HAP-1 (cell line): ENCODE measurements around the gene SLC35F1.
"Not testable (repeated sequence)": the region's sequence is repeated elsewhere in the genome, so short reads cannot be mapped to it uniquely, and the experiment has no call there.

Experiments
- DNase-seq, 2 experiments: peaks; one replicate each; pipeline ENCODE4 v3.0.0-alpha.2; 2016 to 2020; ENCODE audit warnings: low spot score in 2 of 2
- H3K27me3 ChIP-seq: fragments of 250-450 bp; sonication (Bioruptor Pico); 2 replicates; pipeline ENCODE4 v1.5.1; 2020; ENCODE audit warnings: low read depth, mild to moderate bottlenecking, moderate library complexity
- H3K36me3 ChIP-seq: fragments of 250-450 bp; sonication (Bioruptor Pico); replicated peaks from 2 replicates; pipeline ENCODE4 v1.5.1; 2020; ENCODE audit warnings: mild to moderate bottlenecking
- H3K4me1 ChIP-seq: fragments of 250-450 bp; sonication (Bioruptor Pico); 2 replicates; pipeline ENCODE4 v1.5.1; 2020; ENCODE audit warnings: mild to moderate bottlenecking
- H3K4me3 ChIP-seq: fragments of 250-450 bp; sonication (Bioruptor Pico); 2 replicates; pipeline ENCODE4 v1.5.1; 2020; ENCODE audit warnings: mild to moderate bottlenecking, moderate library complexity
- H3K9me3 ChIP-seq: fragments of 250-450 bp; sonication (Bioruptor Pico); 2 replicates; pipeline ENCODE4 v1.5.1; 2020; ENCODE audit warnings: mild to moderate bottlenecking, moderate library complexity
- in situ Hi-C: fragments of 300-500 bp; cut with MboI; formaldehyde crosslinking; loops from 3 replicates; pipeline ENCODE4 v1.14.3; 2020; ENCODE audit warnings: low sequenced_read_pairs, inconsistent platforms, mixed read lengths

Gene SLC35F1

GRCh38 chr6:117986396-117986795, 79.3 kb downstream of the SLC35F1 start:
- H3K36me3 ChIP-seq, result no peaks in the 10 kb centered on the region
- no peaks in the 10 kb centered on the region for H3K27me3 ChIP-seq
- H3K4me1 ChIP-seq, result no peaks in the 10 kb centered on the region
- no peak overlapping the region for H3K4me3 ChIP-seq
- no peak for DNase-seq
- in situ Hi-C loops, result loop anchor here (25.0 kb wide), 1 partner anchor 276 kb away; no protein-coding TSS in a partner anchor
- no peaks in the 10 kb centered on the region for H3K9me3 ChIP-seq

- Histone ChIP-seq H3K36me3 (no peaks in the 10 kb centered on the region), H3K4me3 (no peak overlapping the region), H3K9me3 (no peaks in the 10 kb centered on the region), H3K4me1 (no peaks in the 10 kb centered on the region), H3K27me3 (no peaks in the 10 kb centered on the region)
- in situ Hi-C loops, result loop anchor here (25.0 kb wide), 1 partner anchor 273 kb away; no protein-coding TSS in a partner anchor
- no peak for DNase-seq
Observed at GRCh38 chr6:117989086-117989485, 82.0 kb downstream of the SLC35F1 start.

- DNase-seq, result no peak
- no peaks in the 10 kb centered on the region for H3K9me3 ChIP-seq
- no peaks in the 10 kb centered on the region for H3K36me3 ChIP-seq
- in situ Hi-C loops, result loop anchor here (25.0 kb wide), 1 partner anchor 272 kb away; no protein-coding TSS in a partner anchor
- H3K4me3 ChIP-seq, result no peak overlapping the region
- no peaks in the 10 kb centered on the region for H3K27me3 ChIP-seq
- no peaks in the 10 kb centered on the region for H3K4me1 ChIP-seq
Observed at GRCh38 chr6:117990151-117990550, 83.1 kb downstream of the SLC35F1 start.

GRCh38 chr6:117992856-117993255, 85.8 kb downstream of the SLC35F1 start:
- DNase-seq, result no peak
- Histone ChIP-seq H3K9me3 (no peaks in the 10 kb centered on the region), H3K4me3 (no peak overlapping the region), H3K27me3 (no peaks in the 10 kb centered on the region), H3K36me3 (no peaks in the 10 kb centered on the region), H3K4me1 (no peaks in the 10 kb centered on the region)
- in situ Hi-C loops, result loop anchor here (25.0 kb wide), 1 partner anchor 269 kb away; no protein-coding TSS in a partner anchor

- no peak for DNase-seq
- no peaks in the 10 kb centered on the region for H3K9me3 ChIP-seq
- H3K36me3 ChIP-seq, result no peaks in the 10 kb centered on the region
- no peak overlapping the region for H3K4me3 ChIP-seq
- H3K4me1 ChIP-seq, result peaks cover 5% of the 10 kb centered on the region; the same call in 1 of the 2 replicates
- in situ Hi-C loops, result no loop called here
- no peaks in the 10 kb centered on the region for H3K27me3 ChIP-seq
Observed at GRCh38 chr6:118012944-118013343, 105.9 kb downstream of the SLC35F1 start.

- Histone ChIP-seq H3K4me1 (peaks cover 5% of the 10 kb centered on the region; the same call in 1 of the 2 replicates), H3K27me3 (no peaks in the 10 kb centered on the region), H3K36me3 (no peaks in the 10 kb centered on the region), H3K9me3 (no peaks in the 10 kb centered on the region), H3K4me3 (no peak overlapping the region)
- in situ Hi-C loops, result no loop called here
- no peak for DNase-seq
Observed at GRCh38 chr6:118016532-118016931, 109.5 kb downstream of the SLC35F1 start.

- H3K36me3 ChIP-seq, result no peaks in the 10 kb centered on the region
- in situ Hi-C loops, result no loop called here
- H3K4me1 ChIP-seq, result peaks cover 5% of the 10 kb centered on the region; the same call in 1 of the 2 replicates
- H3K4me3 ChIP-seq, result no peak overlapping the region
- no peaks in the 10 kb centered on the region for H3K27me3 ChIP-seq
- no peaks in the 10 kb centered on the region for H3K9me3 ChIP-seq
- DNase-seq, result peak in 1 of 2 experiments; percentile 62
Observed at GRCh38 chr6:118017301-118017848, 110.3 kb downstream of the SLC35F1 start.

DNA sequence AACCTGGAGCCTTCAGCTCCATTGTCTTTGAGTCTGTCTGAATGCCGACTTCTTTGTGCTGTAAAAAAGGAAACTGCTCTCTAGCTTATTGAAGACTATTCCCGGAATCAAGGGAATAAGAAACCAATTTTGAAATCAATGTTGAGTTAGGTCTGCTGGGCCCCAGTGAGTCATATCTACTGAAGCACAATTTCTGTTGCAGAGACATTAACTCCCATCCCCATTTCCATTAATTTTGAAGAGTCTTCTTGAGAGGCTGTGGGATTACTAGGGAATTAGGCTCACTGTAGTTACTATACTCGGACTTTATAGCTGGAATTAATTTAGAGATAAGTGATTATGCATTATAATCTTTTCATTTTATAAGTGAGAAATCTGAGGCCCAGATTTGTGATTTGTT, 116.7 kb downstream of the SLC35F1 start:
- DNase-seq, result no peak
- Histone ChIP-seq H3K9me3 (no peaks in the 10 kb centered on the region), H3K36me3 (no peaks in the 10 kb centered on the region), H3K4me1 (no peaks in the 10 kb centered on the region), H3K27me3 (no peaks in the 10 kb centered on the region), H3K4me3 (no peak overlapping the region)
- in situ Hi-C loops, result no loop called here

- Histone ChIP-seq H3K27me3 (no peaks in the 10 kb centered on the region), H3K9me3 (no peaks in the 10 kb centered on the region; the same call in 1 of the 2 replicates), H3K36me3 (no peaks in the 10 kb centered on the region), H3K4me3 (no peak overlapping the region), H3K4me1 (no peaks in the 10 kb centered on the region)
- DNase-seq, result no peak
- in situ Hi-C loops, result no loop called here
Observed at GRCh38 chr6:118029967-118030366, 122.9 kb downstream of the SLC35F1 start.

GRCh38 chr6:118037479-118037878, 130.4 kb downstream of the SLC35F1 start:
- DNase-seq, H3K9me3 ChIP-seq, H3K27me3 ChIP-seq, H3K36me3 ChIP-seq, in situ Hi-C loops, H3K4me1 ChIP-seq, H3K4me3 ChIP-seq: not testable (repeated sequence)

DNA sequence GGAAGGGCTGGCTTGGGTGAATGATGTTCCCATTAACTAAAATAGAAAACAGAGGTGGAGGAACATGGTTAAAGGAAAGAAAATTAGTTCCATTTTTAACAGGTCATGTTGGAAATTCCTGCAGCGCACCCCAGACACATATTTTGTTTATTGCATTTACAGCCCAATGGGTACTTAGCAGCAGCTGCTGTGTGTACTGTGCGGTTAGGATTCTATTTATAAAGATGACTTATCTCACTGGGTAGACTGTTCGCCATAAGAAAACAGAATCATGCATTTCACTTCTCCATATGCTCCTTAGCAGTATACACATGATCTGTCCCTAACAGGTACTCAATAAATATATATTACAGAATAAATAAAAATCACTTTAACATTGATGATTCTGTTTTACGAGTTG, 135.8 kb downstream of the SLC35F1 start:
- H3K27me3 ChIP-seq, result no peaks in the 10 kb centered on the region
- H3K4me1 ChIP-seq, result no peaks in the 10 kb centered on the region
- no peaks in the 10 kb centered on the region for H3K9me3 ChIP-seq
- DNase-seq, result no peak
- H3K36me3 ChIP-seq, result no peaks in the 10 kb centered on the region
- no peak overlapping the region for H3K4me3 ChIP-seq
- in situ Hi-C loops, result no loop called here

GRCh38 chr6:118044275-118044674, 137.2 kb downstream of the SLC35F1 start:
- no peak overlapping the region for H3K4me3 ChIP-seq
- H3K36me3 ChIP-seq, result no peaks in the 10 kb centered on the region
- no peaks in the 10 kb centered on the region for H3K27me3 ChIP-seq
- no peaks in the 10 kb centered on the region for H3K4me1 ChIP-seq
- no peak for DNase-seq
- H3K9me3 ChIP-seq, result no peaks in the 10 kb centered on the region
- in situ Hi-C loops, result no loop called here

DNA sequence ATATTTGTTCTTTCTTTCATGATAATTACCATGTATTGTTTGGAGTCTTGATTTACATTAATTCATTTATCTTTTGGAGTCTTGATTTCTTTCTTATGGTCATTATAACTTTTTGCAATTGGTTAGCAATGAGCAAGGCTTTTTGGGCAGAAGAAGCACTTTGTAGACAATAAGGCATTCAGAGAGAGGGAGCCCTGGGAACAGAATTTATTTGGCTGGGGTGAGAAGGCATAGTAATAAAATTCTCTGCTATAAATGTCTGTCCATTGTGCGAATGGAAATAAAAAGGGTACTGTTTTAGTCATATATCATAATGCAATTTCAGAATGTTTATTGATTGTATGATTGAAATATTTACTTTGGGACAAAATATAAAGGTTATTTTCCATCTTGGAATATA, 147.0 kb downstream of the SLC35F1 start:
- no peak for DNase-seq
- Histone ChIP-seq H3K27me3 (no peaks in the 10 kb centered on the region), H3K4me3 (no peak overlapping the region), H3K36me3 (no peaks in the 10 kb centered on the region), H3K9me3 (no peaks in the 10 kb centered on the region), H3K4me1 (no peaks in the 10 kb centered on the region)
- in situ Hi-C loops, result no loop called here

GRCh38 chr6:118061666-118062065, 154.6 kb downstream of the SLC35F1 start:
- Histone ChIP-seq H3K9me3 (no peaks in the 10 kb centered on the region), H3K27me3 (no peaks in the 10 kb centered on the region), H3K4me3 (no peak overlapping the region), H3K4me1 (no peaks in the 10 kb centered on the region), H3K36me3 (no peaks in the 10 kb centered on the region)
- in situ Hi-C loops, result no loop called here
- no peak for DNase-seq

DNA sequence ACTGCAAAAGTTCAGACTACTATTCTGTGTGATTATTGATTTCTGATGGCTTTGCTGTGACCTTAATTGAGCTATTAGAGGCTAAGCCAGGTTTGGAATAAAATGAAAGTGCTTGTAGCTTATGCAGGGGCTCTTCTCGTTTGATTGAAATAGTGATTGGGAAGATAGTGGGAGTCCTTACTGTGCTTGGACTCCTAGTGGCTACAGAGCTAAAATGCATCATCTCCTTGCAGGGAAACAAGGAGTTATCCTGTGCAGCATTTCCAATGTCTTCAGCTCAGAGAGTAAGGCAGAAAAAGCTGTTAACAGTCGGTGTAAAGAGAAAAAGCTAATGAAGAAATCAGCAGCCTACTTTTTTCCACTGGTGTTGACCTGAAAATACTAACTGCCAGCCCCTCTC, 173.5 kb downstream of the SLC35F1 start:
- DNase-seq, result peak in 1 of 2 experiments; percentile 17
- H3K4me3 ChIP-seq, result no peak overlapping the region
- no peaks in the 10 kb centered on the region for H3K36me3 ChIP-seq
- H3K27me3 ChIP-seq, result no peaks in the 10 kb centered on the region
- peaks cover 17% of the 10 kb centered on the region for H3K4me1 ChIP-seq
- in situ Hi-C loops, result no loop called here
- H3K9me3 ChIP-seq, result no peaks in the 10 kb centered on the region
